ENCODE measurements around the gene ARMH4. TPM values are rescaled to one million over a fixed set of nuclear protein-coding genes. Genes with fewer than 3 reads are reported as not detected.

ARMH4 gene
- total RNA-seq, 4 donors from 2014 or later: 1.8 to 3.6 (median 2.8) TPM

GRCh38 chr14:58167891-58168290 is 15.9 kb upstream of the ARMH4 start:
- DNase-seq (ENCODE audit: low spot score in 2 of 2): no peak
- TF ChIP-seq POLR2A (IDR thresholded peaks at IDR 0.05): no peak
- TF ChIP-seq, protein P1, sequence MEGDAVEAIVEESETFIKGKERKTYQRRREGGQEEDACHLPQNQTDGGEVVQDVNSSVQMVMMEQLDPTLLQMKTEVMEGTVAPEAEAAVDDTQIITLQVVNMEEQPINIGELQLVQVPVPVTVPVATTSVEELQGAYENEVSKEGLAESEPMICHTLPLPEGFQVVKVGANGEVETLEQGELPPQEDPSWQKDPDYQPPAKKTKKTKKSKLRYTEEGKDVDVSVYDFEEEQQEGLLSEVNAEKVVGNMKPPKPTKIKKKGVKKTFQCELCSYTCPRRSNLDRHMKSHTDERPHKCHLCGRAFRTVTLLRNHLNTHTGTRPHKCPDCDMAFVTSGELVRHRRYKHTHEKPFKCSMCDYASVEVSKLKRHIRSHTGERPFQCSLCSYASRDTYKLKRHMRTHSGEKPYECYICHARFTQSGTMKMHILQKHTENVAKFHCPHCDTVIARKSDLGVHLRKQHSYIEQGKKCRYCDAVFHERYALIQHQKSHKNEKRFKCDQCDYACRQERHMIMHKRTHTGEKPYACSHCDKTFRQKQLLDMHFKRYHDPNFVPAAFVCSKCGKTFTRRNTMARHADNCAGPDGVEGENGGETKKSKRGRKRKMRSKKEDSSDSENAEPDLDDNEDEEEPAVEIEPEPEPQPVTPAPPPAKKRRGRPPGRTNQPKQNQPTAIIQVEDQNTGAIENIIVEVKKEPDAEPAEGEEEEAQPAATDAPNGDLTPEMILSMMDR (IDR thresholded peaks at IDR 0.05): no peak
- intact Hi-C loops (cut with DNase I; ENCODE audit: low total_unique reads): loop anchor here (5.0 kb wide), 1 partner anchor 61 kb away; no protein-coding TSS in a partner anchor
- no peak overlapping the region for H3K4me3 ChIP-seq (ENCODE audit: low read depth, poor library complexity, severe bottlenecking)
- 82 to 84% methylated on average over 5 of the region's 5 CpGs for WGBS, 2 donors

GRCh38 chr14:58167057-58167456 is 15.0 kb upstream of the ARMH4 start:
- no peak for DNase-seq (ENCODE audit: low spot score in 2 of 2)
- no peak overlapping the region for H3K4me3 ChIP-seq (ENCODE audit: low read depth, poor library complexity, severe bottlenecking)
- 18 to 38% methylated on average over 1 of the region's 1 CpG for WGBS, 2 donors
- intact Hi-C loops (cut with DNase I; ENCODE audit: low total_unique reads): loop anchor here (5.0 kb wide), 1 partner anchor 60 kb away; no protein-coding TSS in a partner anchor
- no peak for TF ChIP-seq POLR2A (IDR thresholded peaks at IDR 0.05)
- TF ChIP-seq, protein P1 (IDR thresholded peaks at IDR 0.05): no peak

GRCh38 chr14:58166005-58166983 is 14.3 kb upstream of the ARMH4 start:
- DNase-seq (ENCODE audit: low spot score in 2 of 2): peak; percentile 79 to 97
- no peak overlapping the region for H3K4me3 ChIP-seq (ENCODE audit: low read depth, poor library complexity, severe bottlenecking)
- TF ChIP-seq, protein P1 (IDR thresholded peaks at IDR 0.05): no peak
- TF ChIP-seq POLR2A (IDR thresholded peaks at IDR 0.05): no peak
- intact Hi-C loops (cut with DNase I; ENCODE audit: low total_unique reads): loop anchor here (5.0 kb wide), 1 partner anchor 59 kb away; no protein-coding TSS in a partner anchor
- 30 to 32% methylated on average over 10 of the region's 10 CpGs for WGBS, 2 donors

DNA sequence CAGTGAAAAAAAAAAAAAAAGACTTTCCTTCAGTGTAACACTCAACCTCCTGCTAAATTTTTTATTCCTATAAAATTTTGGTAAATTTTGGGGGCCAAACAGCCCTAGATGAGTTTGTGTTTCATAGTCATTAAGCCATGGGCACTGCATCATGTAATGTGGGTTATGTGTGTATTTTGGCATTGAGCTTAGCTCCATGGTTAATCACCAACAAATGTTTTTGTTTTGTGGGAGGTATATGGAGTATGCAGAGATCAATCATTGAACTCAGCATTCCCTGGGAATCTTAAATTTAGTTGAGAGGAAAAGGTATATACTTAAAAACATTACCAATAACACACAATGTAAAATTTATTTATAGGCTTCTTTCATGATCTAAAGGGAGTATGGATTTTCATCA is 8.5 kb upstream of the ARMH4 start:
- no peak for DNase-seq (ENCODE audit: low spot score in 2 of 2)
- no peak overlapping the region for H3K4me3 ChIP-seq (ENCODE audit: low read depth, poor library complexity, severe bottlenecking)
- intact Hi-C loops (cut with DNase I; ENCODE audit: low total_unique reads): no loop called here
- no peak for TF ChIP-seq POLR2A (IDR thresholded peaks at IDR 0.05)
- TF ChIP-seq, protein P1 (IDR thresholded peaks at IDR 0.05): no peak

DNA sequence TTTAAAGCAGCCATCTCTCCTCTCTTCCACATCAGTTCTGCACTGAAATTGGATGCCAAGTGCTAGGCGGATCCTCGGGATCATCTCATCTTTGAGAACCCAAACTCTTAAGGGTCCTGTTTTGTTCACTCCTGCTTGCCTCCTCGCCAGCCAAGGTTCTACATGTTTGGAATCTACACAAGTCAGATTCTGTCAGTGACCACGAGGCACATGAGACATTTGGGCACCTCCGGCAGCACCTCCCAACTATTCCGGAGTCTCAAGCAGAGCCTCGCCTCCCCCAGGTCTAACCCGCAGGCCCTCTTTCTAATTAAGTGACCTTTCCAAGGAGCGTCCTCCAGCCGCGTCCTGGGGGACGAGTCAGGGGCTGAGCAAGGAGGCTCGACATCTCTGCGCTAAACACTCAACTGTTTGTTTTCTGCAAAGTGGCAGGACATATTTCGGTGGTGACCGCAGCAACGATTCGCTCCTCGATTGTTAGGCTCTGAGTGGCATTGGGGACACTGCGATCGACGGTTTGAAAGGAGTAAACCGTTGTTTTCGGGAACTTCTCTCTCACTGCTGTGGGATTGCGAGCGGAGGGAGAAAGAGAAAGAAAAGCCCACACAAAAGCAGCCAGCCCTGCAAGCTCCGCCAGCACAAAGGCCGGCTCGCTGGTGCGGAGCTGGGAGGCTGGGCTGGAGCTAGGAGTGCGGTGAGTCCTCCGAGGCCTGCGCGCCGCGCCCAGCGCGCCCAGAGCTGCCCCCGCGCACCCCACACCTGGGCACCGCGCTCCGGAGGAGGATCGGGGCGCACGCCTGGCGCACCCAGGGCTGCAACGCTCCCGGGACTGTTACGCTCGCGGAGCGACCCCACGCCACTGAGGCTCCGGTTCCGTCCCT is 640 bp downstream of the ARMH4 start:
- intact Hi-C loops (cut with DNase I; ENCODE audit: low total_unique reads): no loop called here
- H3K4me3 ChIP-seq (ENCODE audit: low read depth, poor library complexity, severe bottlenecking): peak overlapping the region; percentile 81
- no peak for DNase-seq (ENCODE audit: low spot score in 2 of 2)
- 1 to 2% methylated on average over 33 to 56 of the region's 56 CpGs for WGBS, 2 donors
- no peak for TF ChIP-seq POLR2A (IDR thresholded peaks at IDR 0.05)
- TF ChIP-seq, protein P1 (IDR thresholded peaks at IDR 0.05): no peak
